SK-N-SH (cell line): ENCODE measurements around the gene GPR25. TPM values are rescaled to one million over a fixed set of nuclear protein-coding genes. Genes with fewer than 3 reads are reported as not detected.

Source experiments
- polyA plus RNA-seq, 3 experiments: library from polyadenylated mRNA; depleted of rRNA; stranded (reverse); fragments of >200 nt; gene quantifications; 2 replicates each; pipeline ENCODE4 v1.2.3, GENCODE V29; 2012

GPR25 gene
- polyA plus RNA-seq, 1 of the 3 experiments (the other 2 are of a cell fraction): not detected

Other genes starting within 250 kb of the GPR25 start
- gene DDX59, start 203.1 kb upstream of the GPR25 start, polyA plus RNA-seq (2012; rRNA removed): 8.9 and 13.5 TPM in 2 replicates
- gene CAMSAP2, start 134.1 kb upstream of the GPR25 start, polyA plus RNA-seq (2012; rRNA removed): 5.5 and 7.3 TPM in 2 replicates
- gene INAVA, start 21.9 kb downstream of the GPR25 start, polyA plus RNA-seq (2012; rRNA removed): 0.08 and 0.12 TPM in 2 replicates
- gene KIF21B, start 150.7 kb downstream of the GPR25 start, polyA plus RNA-seq (2012; rRNA removed): 0.24 and 0.26 TPM in 2 replicates
- not detected in 2 replicates for gene CACNA1S, start 239.4 kb downstream of the GPR25 start, polyA plus RNA-seq (2012; rRNA removed)